Suprapubic skin (tissue), 4 donors: ENCODE measurements around the gene IL22RA2. TPM values are rescaled to one million over a fixed set of nuclear protein-coding genes. Genes with fewer than 3 reads are reported as not detected.

Experiments used
- DNase-seq, 2 donors: peaks; one replicate each; pipeline ENCODE4 v3.0.0-alpha.2; 2019; ENCODE audit warnings: low spot score in 2 of 2
- H3K27ac ChIP-seq: fragments of 200-600 bp; sonication (generic); one replicate; pipeline ENCODE4 v1.5.1; 2019
- H3K27me3 ChIP-seq: fragments of 200-600 bp; sonication (generic); one replicate; pipeline ENCODE4 v1.5.1; 2019
- H3K36me3 ChIP-seq: fragments of 200-600 bp; sonication (generic); one replicate; pipeline ENCODE4 v1.5.1; 2019
- H3K4me1 ChIP-seq: fragments of 200-600 bp; sonication (generic); one replicate; pipeline ENCODE4 v1.5.1; 2019
- H3K4me3 ChIP-seq: fragments of 200-600 bp; sonication (generic); one replicate; pipeline ENCODE4 v1.5.1; 2019; ENCODE audit warnings: mild to moderate bottlenecking
- H3K9me3 ChIP-seq: fragments of 200-600 bp; sonication (generic); one replicate; pipeline ENCODE4 v1.5.1; 2019
- CTCF ChIP-seq, 2 donors: fragments of 200-600 bp in 1 of 2; fragments of 450-650 bp in 1 of 2; sonication (generic) in 1 of 2; IDR thresholded peaks; one replicate each; pipeline ENCODE4 v1.5.1; 2016 to 2019; ENCODE audit warnings: antibody characterized with exemption in 2 of 2, mild to moderate bottlenecking in 1 of 2, moderate library complexity in 1 of 2
- EP300 ChIP-seq: sonication (generic); formaldehyde crosslinking; IDR thresholded peaks from one replicate; pipeline ENCODE4 v1.6.1; 2017; ENCODE audit warnings: antibody characterized with exemption
- POLR2A ChIP-seq, 2 donors: fragments of 450-650 bp; IDR thresholded peaks; one replicate each; pipeline ENCODE4 v1.6.1; 2017; ENCODE audit warnings: antibody characterized with exemption in 2 of 2, mild to moderate bottlenecking in 2 of 2, moderate library complexity in 2 of 2
- POLR2AphosphoS5 ChIP-seq, 3 donors: sonication (generic); formaldehyde crosslinking; IDR thresholded peaks; one replicate each; pipeline ENCODE4 v1.6.1; 2017; ENCODE audit warnings: antibody characterized with exemption in 3 of 3
- WGBS: methylation state at CpG from one replicate; pipeline ENCODE4 v1.1.5; 2018; 5-methylcytosine and 5-hydroxymethylcytosine counted together
- total RNA-seq, 4 donors: library from RNA; depleted of rRNA; stranded (reverse); fragments of >200 nt; gene quantifications; one replicate each; pipeline ENCODE4 v1.1.0, GENCODE V29; 2016

The IL22RA2 gene
- total RNA-seq, 4 donors from 2014 or later, result 0.26 to 0.56 TPM; not detected in 2

DNA sequence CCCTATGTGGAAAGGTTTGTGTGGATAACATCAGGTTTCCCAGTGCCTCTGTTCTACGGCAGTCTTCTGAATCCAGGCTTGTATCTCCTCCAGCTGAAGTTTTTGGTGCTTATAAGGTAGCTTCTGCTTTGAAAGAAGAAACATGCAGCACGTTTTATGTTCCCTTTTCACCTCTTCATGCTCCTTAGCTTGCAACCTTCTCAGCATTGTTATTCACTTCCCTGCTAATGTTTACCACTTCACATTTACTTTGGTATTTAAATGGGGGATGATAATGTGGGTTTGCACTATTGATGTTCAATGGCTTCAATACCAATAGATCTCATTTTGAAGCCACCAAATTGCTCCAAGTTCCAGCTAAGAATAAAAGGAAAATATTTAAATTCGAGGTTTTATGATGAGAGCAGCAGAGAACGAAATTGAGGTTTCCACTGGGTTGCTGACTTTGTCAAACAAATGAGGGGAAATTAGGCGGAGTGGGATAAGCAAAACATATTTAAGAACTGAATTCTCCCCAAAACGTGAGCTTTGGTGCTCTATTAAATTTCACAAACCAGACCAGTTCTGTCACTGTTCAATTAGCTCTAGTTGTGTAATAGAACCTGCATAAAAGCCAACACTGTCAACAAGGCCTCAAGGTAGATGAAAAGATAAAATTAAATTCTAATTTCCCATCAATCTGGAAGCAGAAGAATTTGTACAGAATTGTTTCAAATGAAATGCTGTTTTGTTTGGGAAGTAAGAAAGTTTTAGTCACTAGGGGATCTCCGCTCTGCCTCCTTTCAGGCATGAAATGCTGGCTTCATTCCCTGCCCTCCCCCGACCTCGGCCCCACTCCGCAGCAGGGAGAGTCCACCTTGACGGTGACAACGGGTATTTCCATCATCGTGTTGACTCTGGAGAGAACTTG, 1.4 kb downstream of the IL22RA2 start:
- H3K4me1 ChIP-seq, result peaks cover 12% of the 10 kb centered on the region
- no peak for DNase-seq
- no peaks in the 10 kb centered on the region for H3K27me3 ChIP-seq
- no peaks in the 10 kb centered on the region for H3K9me3 ChIP-seq
- WGBS, result 53% methylated on average over 13 of the region's 13 CpGs
- no peaks in the 10 kb centered on the region for H3K36me3 ChIP-seq
- TF ChIP-seq CTCF (IDR thresholded peaks at IDR 0.05) (no peak), POLR2A (IDR thresholded peaks at IDR 0.05) (no peak), EP300 (no peak), POLR2AphosphoS5 (IDR thresholded peaks at IDR 0.05) (no peak)
- H3K4me3 ChIP-seq, result no peak overlapping the region
- H3K27ac ChIP-seq, result no peak overlapping the region

- WGBS, result 88% methylated on average over 1 of the region's 1 CpG
- no peaks in the 10 kb centered on the region for H3K27me3 ChIP-seq
- no peaks in the 10 kb centered on the region for H3K9me3 ChIP-seq
- H3K36me3 ChIP-seq, result no peaks in the 10 kb centered on the region
- TF ChIP-seq POLR2A (IDR thresholded peaks at IDR 0.05) (no peak), EP300 (no peak), POLR2AphosphoS5 (IDR thresholded peaks at IDR 0.05) (no peak), CTCF (IDR thresholded peaks at IDR 0.05) (no peak)
- H3K4me1 ChIP-seq, result peaks cover 13% of the 10 kb centered on the region
- no peak overlapping the region for H3K27ac ChIP-seq
- H3K4me3 ChIP-seq, result no peak overlapping the region
- DNase-seq, result no peak
Measured at GRCh38 chr6:137171053-137171374, 2.4 kb downstream of the IL22RA2 start.

DNA sequence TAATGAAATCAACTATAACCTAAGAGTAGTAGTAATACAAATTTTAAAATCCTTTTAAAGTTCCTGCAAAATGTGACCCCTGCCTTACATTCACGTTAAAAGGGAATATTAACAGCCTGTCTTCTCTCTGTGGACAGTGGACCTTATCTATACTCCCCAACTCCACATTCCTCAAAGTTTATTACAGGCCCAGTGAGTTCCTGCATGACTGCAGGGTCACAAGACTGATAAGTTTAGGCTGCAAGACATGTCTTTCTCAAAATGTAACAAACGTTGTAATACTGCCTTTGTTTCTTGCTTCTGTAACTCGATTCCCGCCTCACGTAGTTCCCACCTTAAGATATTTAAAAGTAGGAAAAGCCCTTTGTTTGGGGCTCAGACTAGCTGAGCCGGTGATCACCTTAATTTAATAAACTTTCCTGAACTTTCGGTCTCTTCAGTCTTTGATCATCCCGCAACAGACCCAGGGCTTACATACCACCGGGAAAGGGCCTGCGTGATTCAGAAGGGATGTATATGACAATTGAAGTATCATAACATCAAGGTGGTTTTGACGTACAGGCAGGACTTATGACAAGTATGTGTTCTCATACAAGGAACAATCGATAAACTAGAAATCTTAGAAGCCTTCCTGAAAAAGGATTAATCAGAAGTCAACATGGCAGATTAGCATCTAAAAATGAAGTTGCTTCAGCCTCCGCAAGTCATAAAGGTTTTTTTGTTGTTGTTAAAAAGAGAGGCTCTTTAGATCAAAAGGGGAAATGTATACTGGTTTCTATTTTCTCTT, 3.0 kb downstream of the IL22RA2 start:
- 90% methylated on average over 13 of the region's 13 CpGs for WGBS
- H3K4me3 ChIP-seq, result no peak overlapping the region

DNA sequence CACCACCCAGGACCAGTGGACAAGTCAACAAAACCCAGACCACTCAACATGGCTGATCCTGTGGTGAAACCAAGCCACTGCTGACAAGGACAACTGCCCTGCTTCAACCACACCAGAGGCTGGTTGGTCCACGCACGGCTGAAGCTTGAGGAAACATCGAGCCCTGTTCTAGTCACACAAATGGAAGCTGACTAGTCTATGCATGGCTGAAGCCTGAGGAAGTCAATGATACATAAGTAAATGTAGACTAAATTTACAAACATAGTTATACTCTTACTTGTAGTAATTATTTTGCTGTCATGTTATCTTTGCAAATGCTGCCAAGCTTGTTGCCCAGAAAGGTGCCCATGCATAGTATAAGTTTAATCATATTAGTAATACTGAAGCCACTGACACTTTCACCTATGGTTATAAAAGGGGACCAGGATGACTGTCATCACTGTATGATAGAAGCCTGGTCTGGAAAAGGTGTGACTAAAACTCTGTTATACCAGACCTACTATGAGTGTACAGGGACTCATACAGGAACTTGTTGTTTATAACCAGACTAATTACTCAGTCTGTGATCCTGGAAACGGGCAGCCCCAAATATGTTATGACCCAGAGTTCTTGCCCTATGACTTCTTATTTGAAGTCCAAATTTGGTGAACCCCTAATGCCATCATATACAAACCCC, 5.6 kb downstream of the IL22RA2 start:
- WGBS, result 98% methylated on average over 4 of the region's 4 CpGs
- TF ChIP-seq EP300 (no peak), CTCF (IDR thresholded peaks at IDR 0.05) (no peak), POLR2AphosphoS5 (IDR thresholded peaks at IDR 0.05) (no peak), POLR2A (IDR thresholded peaks at IDR 0.05) (no peak)
- no peak overlapping the region for H3K4me3 ChIP-seq
- H3K4me1 ChIP-seq, result peaks cover 34% of the 10 kb centered on the region
- DNase-seq, result no peak
- no peak overlapping the region for H3K27ac ChIP-seq
- H3K27me3 ChIP-seq, result no peaks in the 10 kb centered on the region
- no peaks in the 10 kb centered on the region for H3K9me3 ChIP-seq
- no peaks in the 10 kb centered on the region for H3K36me3 ChIP-seq

More for the DNA sequence above, 3.0 kb downstream of the IL22RA2 start:
- no peak for DNase-seq
- no peaks in the 10 kb centered on the region for H3K27me3 ChIP-seq
- TF ChIP-seq EP300 (no peak), POLR2AphosphoS5 (IDR thresholded peaks at IDR 0.05) (no peak), POLR2A (IDR thresholded peaks at IDR 0.05) (no peak), CTCF (IDR thresholded peaks at IDR 0.05) (no peak)
- peaks cover 19% of the 10 kb centered on the region for H3K4me1 ChIP-seq
- no peaks in the 10 kb centered on the region for H3K36me3 ChIP-seq
- H3K9me3 ChIP-seq, result no peaks in the 10 kb centered on the region
- no peak overlapping the region for H3K27ac ChIP-seq
